Testis (tissue), 3 donors: ENCODE results near the gene BMP8A. TPM values are rescaled to one million over a fixed set of nuclear protein-coding genes. Genes with fewer than 3 reads are reported as not detected.
"Not testable (repeated sequence)": the region's sequence is repeated elsewhere in the genome, so short reads cannot be mapped to it uniquely, and the experiment has no call there.

Source experiments
- DNase-seq: peaks from one replicate; pipeline ENCODE4 v3.0.0-alpha.2; 2019
- H3K27ac ChIP-seq, 2 donors: fragments of 200-600 bp; sonication (generic); one replicate each; pipeline ENCODE4 v1.5.1; 2019
- H3K27me3 ChIP-seq: fragments of 200-600 bp; sonication (generic); one replicate; pipeline ENCODE4 v1.5.1; 2019
- H3K36me3 ChIP-seq: fragments of 200-600 bp; sonication (generic); one replicate; pipeline ENCODE4 v1.5.1; 2017; ENCODE audit warnings: low read depth; ENCODE audit errors: missing control alignments
- H3K4me1 ChIP-seq: fragments of 200-600 bp; sonication (generic); one replicate; pipeline ENCODE4 v1.5.1; 2019
- H3K4me3 ChIP-seq, 2 donors: fragments of 200-600 bp; sonication (generic); one replicate each; pipeline ENCODE4 v1.5.1; 2017 to 2019
- H3K9me3 ChIP-seq: fragments of 200-600 bp; sonication (generic); one replicate; pipeline ENCODE4 v1.5.1; 2017
- POLR2A ChIP-seq: fragments of 450-650 bp; IDR thresholded peaks from one replicate; pipeline ENCODE4 v1.6.1; 2017; ENCODE audit warnings: antibody characterized with exemption, mild to moderate bottlenecking, moderate library complexity
- WGBS, 2 donors: methylation state at CpG; one replicate each; pipeline ENCODE4 v1.1.5; 2018; 5-methylcytosine and 5-hydroxymethylcytosine counted together
- intact Hi-C: fragments of 100-400 bp; cut with DNase I; formaldehyde crosslinking; loops from one replicate; pipeline ENCODE4 v1.15.1; 2023; ENCODE audit warnings: low total_unique reads
- polyA plus RNA-seq: library from polyadenylated mRNA; stranded (reverse); fragments of 350-450 nt; fragmentation: Illumina TruSeq; extraction: RNeasy Lipid Tissue Mini Kit (QIAGEN cat#74804); gene quantifications from one replicate; pipeline ENCODE4 v1.2.3, GENCODE V29; 2014; ENCODE audit warnings: low read depth, low replicate concordance; ENCODE audit not compliant: insufficient read depth
- total RNA-seq, 2 donors: library from RNA; depleted of rRNA; stranded (reverse); fragments of >200 nt; gene quantifications; one replicate each; pipeline ENCODE4 v1.2.3, GENCODE V29; 2016
- TF ChIP-seq, protein P1 (sequence below), 3 experiments: fragments of 450-650 bp in 2 of 3; fragments of 200-600 bp in 1 of 3; sonication (generic) in 1 of 3; IDR thresholded peaks; one replicate each; pipeline ENCODE4 v1.5.1; 2016 to 2019; ENCODE audit warnings: antibody characterized with exemption in 3 of 3, mild to moderate bottlenecking in 2 of 3, moderate library complexity in 1 of 3

BMP8A gene
- total and polyA plus RNA-seq, 3 donors from 2014 or later, result 4.3 to 15.0 (median 5.6) TPM

DNA sequence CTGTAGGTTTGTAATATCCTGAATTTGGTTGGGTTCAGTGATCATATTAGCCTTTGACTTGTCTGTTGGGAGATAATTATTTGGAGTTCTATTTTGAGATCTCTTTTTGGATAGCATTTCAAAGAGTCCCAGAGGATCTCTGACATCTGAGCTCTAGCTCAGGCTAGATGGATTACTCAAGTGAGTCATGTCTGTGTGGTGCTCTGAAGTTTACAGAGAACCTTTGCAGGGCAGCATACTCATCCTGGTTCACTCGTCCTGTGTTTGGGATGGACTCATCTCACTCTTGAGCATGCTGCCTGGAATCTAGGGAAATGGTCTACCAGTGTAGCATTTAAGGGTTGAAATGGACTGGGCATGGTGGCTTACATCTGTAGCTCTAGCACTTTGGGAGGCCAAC is 29.4 kb upstream of the BMP8A start:
- no peak for DNase-seq
- H3K4me3 ChIP-seq, result no peak overlapping the region
- no peaks in the 10 kb centered on the region for H3K9me3 ChIP-seq
- no peak for TF ChIP-seq POLR2A
- TF ChIP-seq, protein P1, sequence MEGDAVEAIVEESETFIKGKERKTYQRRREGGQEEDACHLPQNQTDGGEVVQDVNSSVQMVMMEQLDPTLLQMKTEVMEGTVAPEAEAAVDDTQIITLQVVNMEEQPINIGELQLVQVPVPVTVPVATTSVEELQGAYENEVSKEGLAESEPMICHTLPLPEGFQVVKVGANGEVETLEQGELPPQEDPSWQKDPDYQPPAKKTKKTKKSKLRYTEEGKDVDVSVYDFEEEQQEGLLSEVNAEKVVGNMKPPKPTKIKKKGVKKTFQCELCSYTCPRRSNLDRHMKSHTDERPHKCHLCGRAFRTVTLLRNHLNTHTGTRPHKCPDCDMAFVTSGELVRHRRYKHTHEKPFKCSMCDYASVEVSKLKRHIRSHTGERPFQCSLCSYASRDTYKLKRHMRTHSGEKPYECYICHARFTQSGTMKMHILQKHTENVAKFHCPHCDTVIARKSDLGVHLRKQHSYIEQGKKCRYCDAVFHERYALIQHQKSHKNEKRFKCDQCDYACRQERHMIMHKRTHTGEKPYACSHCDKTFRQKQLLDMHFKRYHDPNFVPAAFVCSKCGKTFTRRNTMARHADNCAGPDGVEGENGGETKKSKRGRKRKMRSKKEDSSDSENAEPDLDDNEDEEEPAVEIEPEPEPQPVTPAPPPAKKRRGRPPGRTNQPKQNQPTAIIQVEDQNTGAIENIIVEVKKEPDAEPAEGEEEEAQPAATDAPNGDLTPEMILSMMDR (IDR thresholded peaks at IDR 0.05), result no peak
- intact Hi-C loops, result no loop called here
- H3K36me3 ChIP-seq, result peaks cover 3% of the 10 kb centered on the region
- WGBS, 2 donors, result 81 to 88% methylated on average over 1 of the region's 1 CpG
- no peak overlapping the region for H3K27ac ChIP-seq
- no peaks in the 10 kb centered on the region for H3K27me3 ChIP-seq
- peaks cover 4% of the 10 kb centered on the region for H3K4me1 ChIP-seq

DNA sequence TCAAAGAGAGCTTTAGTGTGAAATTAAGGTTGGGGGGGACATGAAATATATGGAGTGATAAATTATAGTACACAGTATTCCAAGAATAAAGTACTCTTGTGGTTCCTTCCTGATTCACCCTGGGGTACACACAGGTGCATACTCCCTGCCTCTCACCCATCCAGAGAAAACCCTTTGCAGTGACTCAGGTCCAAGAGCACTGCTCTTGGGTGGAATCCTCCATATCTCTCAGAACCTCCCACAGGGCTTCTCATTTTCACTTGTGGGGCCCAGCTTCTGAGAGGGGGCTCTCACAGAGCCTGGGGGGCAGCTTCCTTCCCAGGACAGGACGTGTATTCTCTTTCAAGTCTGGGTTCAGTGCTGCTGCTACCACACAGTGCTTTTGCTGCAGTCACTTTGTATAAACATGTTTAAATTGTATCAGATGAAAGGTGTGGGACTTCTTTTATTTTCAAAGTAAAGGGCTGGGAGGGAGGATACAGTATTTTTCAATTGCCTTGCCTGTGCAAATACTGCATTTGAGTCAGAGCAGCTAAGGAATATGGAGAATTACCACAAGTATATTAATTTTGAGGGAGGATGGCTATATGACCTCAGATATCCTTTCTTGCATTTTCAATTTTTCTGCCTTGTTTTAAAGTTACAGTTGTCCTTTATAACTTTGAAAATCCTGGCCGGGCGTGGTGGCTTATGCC is 24.9 kb upstream of the BMP8A start:
- H3K36me3 ChIP-seq, result no peaks in the 10 kb centered on the region
- H3K27ac ChIP-seq, result peak overlapping the region in 1 of 2 donors; percentile 65
- DNase-seq, result no peak
- H3K27me3 ChIP-seq, result no peaks in the 10 kb centered on the region
- no peaks in the 10 kb centered on the region for H3K9me3 ChIP-seq
- TF ChIP-seq, protein P1 (IDR thresholded peaks at IDR 0.05), result no peak
- no peak for TF ChIP-seq POLR2A
- H3K4me3 ChIP-seq, result no peak overlapping the region
- 61 to 70% methylated on average over 3 of the region's 3 CpGs for WGBS, 2 donors
- peaks cover 4% of the 10 kb centered on the region for H3K4me1 ChIP-seq
- intact Hi-C loops, result no loop called here

DNA sequence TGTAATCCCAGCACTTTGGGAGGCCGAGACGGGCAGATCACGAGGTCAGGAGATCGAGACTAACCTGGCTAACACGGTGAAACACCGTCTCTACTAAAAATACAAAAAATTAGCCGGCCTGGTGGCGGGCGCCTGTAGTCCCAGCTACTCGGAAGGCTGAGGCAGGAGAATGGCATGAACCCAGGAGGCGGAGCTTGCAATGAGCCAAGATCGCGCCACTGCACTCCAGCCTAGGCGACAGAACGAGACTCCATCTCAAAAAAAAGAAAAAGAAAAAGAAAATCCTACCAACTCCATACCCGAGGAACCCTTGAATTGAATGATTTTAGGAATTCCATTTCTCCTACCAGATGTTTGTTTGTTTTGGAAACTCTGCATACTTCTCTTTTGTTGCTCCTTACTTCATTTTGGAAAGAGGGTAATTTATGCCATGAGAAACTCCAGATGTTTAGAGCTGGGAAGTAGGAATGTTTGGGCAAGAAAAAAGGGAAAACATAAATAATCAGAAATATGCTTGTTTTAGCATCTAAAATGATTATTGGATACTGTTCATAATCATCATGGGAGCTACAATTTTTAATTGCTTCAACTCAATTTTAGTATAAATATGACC is 24.2 kb upstream of the BMP8A start:
- DNase-seq, H3K4me1 ChIP-seq, H3K36me3 ChIP-seq, H3K4me3 ChIP-seq, H3K9me3 ChIP-seq, H3K27me3 ChIP-seq, intact Hi-C loops: not testable (repeated sequence)
- H3K27ac ChIP-seq, result peak overlapping the region in 1 of 2 donors; percentile 65
- WGBS, 2 donors, result 56 to 78% methylated on average over 16 of the region's 16 CpGs

DNA sequence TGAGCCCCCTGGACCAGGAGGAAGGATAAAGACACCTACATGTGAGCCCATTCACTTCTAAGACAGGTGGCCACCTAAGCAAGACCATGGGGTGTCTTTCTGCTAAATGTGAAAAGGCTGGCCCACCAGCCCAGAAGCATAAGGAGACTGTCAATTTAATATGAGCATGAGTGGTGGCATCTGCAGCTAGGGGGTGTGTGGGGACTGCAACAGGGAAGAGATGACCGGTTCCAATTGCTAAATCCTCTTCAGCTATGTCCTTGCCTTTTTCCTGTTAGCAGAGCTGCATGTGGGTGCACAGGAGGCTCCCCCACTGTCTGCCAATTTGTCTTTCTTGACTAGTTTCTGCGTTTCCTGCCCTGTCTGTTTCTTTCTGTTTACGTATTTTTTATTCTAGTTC is 22.3 kb upstream of the BMP8A start:
- Histone ChIP-seq H3K4me1 (peaks cover 4% of the 10 kb centered on the region), H3K27me3 (no peaks in the 10 kb centered on the region), H3K4me3 (no peak overlapping the region), H3K27ac (no peak overlapping the region), H3K36me3 (no peaks in the 10 kb centered on the region), H3K9me3 (no peaks in the 10 kb centered on the region)
- TF ChIP-seq POLR2A, result no peak
- TF ChIP-seq, protein P1 (IDR thresholded peaks at IDR 0.05), result no peak
- WGBS, 2 donors, result 80 to 82% methylated on average over 3 of the region's 3 CpGs
- intact Hi-C loops, result no loop called here
- DNase-seq, result no peak

DNA sequence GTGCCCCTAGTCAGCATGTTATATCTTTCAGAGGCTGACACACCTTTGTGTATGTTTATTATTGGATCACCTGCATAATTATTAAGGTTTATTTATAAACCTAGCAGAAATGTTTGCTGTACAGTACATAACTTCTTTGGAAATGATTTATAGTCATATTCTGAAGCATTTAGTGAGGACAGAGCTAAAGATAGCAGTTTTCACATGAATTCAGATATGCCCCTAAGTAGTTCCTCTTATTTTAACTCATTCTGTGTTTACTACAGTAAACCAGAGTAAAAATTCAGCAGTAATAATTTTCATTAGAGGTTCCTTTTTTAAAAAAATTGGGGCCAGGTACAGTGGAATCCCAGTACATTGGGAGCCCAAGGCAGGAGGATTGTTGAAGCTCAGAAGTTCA is 21.4 kb upstream of the BMP8A start:
- TF ChIP-seq, protein P1 (IDR thresholded peaks at IDR 0.05), result no peak
- TF ChIP-seq POLR2A, result no peak
- Histone ChIP-seq H3K27me3 (no peaks in the 10 kb centered on the region), H3K27ac (no peak overlapping the region), H3K4me3 (no peak overlapping the region), H3K4me1 (peaks cover 12% of the 10 kb centered on the region), H3K9me3 (no peaks in the 10 kb centered on the region), H3K36me3 (no peaks in the 10 kb centered on the region)
- intact Hi-C loops, result no loop called here
- no peak for DNase-seq
